HG03565 (cell line): ENCODE data around the gene ANP32E.

Experiments
- ATAC-seq: cut with Tn5 transposase; IDR thresholded peaks from one replicate; pipeline ENCODE4 v1.9.1; 2021; ENCODE audit warnings: mild to moderate bottlenecking, moderate library complexity; ENCODE audit not compliant: unreplicated experiment

ANP32E gene

GRCh38 chr1:150235852-150236613, at the start of gene ANP32E:
Gene ANP32E (minus strand): TSS chr1:150236112. CDS start chr1:150235786, 326 bp downstream.
- ATAC-seq: peak; percentile 86

- ATAC-seq: no peak
These were observed 47.3 kb upstream of the ANP32E start for GRCh38 chr1:150283260-150283659.

- no peak for ATAC-seq
These were observed 46.6 kb upstream of the ANP32E start for GRCh38 chr1:150282558-150282958.

- peak; percentile 57 for ATAC-seq
These were observed 46.0 kb upstream of the ANP32E start, which contains the start of gene CIART for GRCh38 chr1:150281758-150282557. Gene CIART (plus strand): TSS chr1:150282554. CDS start chr1:150283268, 714 bp downstream.

GRCh38 chr1:150281221-150281757, 45.4 kb upstream of the ANP32E start:
- no peak for ATAC-seq

- no peak for ATAC-seq
These were observed 44.3 kb upstream of the ANP32E start for GRCh38 chr1:150280138-150280707.

- no peak for ATAC-seq
These were observed 37.4 kb upstream of the ANP32E start for GRCh38 chr1:150273311-150273710.

- ATAC-seq: no peak
These were observed 35.5 kb upstream of the ANP32E start for GRCh38 chr1:150271291-150271959.

GRCh38 chr1:150269451-150269850, 33.5 kb upstream of the ANP32E start:
- no peak for ATAC-seq

GRCh38 chr1:150268705-150269403, 32.9 kb upstream of the ANP32E start, which contains the start of gene APH1A:
Gene APH1A (minus strand): TSS chr1:150269016. CDS start chr1:150268810, 206 bp downstream.
- ATAC-seq: peak; percentile 83

GRCh38 chr1:150268340-150268704, 32.4 kb upstream of the ANP32E start:
- no peak for ATAC-seq

GRCh38 chr1:150267896-150268295, 32.0 kb upstream of the ANP32E start:
- ATAC-seq: no peak

- ATAC-seq: no peak
These were observed 27.6 kb upstream of the ANP32E start for GRCh38 chr1:150263549-150263948.

- ATAC-seq: no peak
These were observed 26.7 kb upstream of the ANP32E start for GRCh38 chr1:150262388-150263320.

- ATAC-seq: no peak
These were observed 25.5 kb upstream of the ANP32E start for GRCh38 chr1:150261367-150261766.

GRCh38 chr1:150259758-150260669, 24.1 kb upstream of the ANP32E start:
- ATAC-seq: no peak

GRCh38 chr1:150259217-150259616, 23.3 kb upstream of the ANP32E start:
- ATAC-seq: no peak
